GM12865 (cell line): ENCODE measurements around the gene SORCS2.

Experiments
- DNase-seq: peaks from one replicate; pipeline ENCODE4 v3.0.0; 2010; ENCODE audit warnings: low read depth
- H3K4me3 ChIP-seq: 2 replicates; pipeline ENCODE4 v1.5.1; 2011; ENCODE audit warnings: mild to moderate bottlenecking, low read depth, low read length, control low read depth
- TF ChIP-seq, protein P1 (sequence below): IDR thresholded peaks from 2 replicates; pipeline ENCODE4 v1.5.1; 2011; ENCODE audit warnings: low read length, control low read depth, low read depth, inconsistent platforms; ENCODE audit not compliant: insufficient read depth; ENCODE audit errors: missing control alignments

SORCS2 gene

DNA sequence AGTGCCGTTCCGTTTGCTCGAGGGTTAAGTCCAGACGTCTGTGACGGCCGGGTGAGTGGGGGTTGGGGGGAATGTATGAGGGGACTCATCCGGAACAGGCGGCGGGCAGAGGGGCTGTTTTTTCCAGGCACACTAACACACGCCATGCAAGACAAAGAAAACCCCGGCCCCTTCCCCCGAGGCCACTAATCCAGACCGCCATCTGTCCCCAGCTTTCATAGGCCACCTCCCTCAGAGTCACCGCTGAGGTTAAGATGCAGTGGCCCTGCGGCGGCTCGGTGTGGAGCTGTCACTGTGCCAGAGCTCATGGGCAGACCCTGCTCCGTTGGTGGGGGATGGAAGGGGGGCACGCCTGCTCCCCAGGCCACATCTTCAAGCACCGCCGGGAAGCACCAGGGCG lies 34.1 kb downstream of the SORCS2 start:
- H3K4me3 ChIP-seq: no peak overlapping the region
- TF ChIP-seq, protein P1, sequence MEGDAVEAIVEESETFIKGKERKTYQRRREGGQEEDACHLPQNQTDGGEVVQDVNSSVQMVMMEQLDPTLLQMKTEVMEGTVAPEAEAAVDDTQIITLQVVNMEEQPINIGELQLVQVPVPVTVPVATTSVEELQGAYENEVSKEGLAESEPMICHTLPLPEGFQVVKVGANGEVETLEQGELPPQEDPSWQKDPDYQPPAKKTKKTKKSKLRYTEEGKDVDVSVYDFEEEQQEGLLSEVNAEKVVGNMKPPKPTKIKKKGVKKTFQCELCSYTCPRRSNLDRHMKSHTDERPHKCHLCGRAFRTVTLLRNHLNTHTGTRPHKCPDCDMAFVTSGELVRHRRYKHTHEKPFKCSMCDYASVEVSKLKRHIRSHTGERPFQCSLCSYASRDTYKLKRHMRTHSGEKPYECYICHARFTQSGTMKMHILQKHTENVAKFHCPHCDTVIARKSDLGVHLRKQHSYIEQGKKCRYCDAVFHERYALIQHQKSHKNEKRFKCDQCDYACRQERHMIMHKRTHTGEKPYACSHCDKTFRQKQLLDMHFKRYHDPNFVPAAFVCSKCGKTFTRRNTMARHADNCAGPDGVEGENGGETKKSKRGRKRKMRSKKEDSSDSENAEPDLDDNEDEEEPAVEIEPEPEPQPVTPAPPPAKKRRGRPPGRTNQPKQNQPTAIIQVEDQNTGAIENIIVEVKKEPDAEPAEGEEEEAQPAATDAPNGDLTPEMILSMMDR: no peak
- no peak for DNase-seq

DNA sequence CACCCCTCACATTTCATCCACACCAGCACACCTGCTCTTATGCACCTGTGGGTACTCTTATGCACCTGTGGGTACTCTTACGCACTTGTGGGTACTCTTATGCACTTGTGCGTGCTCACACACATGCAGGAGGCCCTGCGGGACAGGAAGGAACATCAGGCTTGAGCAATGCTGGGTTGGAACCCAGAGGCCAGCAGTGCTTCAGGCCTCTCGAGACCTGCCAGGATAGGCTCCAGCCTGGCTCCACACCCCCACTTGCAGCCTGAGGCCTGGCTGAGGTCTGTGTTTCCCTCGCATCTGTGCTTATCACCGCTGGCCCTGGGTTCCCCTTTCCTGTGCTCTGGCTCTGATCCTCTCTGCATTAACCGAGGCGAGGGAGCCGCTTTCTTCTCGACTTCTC lies 34.7 kb downstream of the SORCS2 start:
- no peak overlapping the region for H3K4me3 ChIP-seq
- TF ChIP-seq, protein P1: no peak
- no peak for DNase-seq

DNA sequence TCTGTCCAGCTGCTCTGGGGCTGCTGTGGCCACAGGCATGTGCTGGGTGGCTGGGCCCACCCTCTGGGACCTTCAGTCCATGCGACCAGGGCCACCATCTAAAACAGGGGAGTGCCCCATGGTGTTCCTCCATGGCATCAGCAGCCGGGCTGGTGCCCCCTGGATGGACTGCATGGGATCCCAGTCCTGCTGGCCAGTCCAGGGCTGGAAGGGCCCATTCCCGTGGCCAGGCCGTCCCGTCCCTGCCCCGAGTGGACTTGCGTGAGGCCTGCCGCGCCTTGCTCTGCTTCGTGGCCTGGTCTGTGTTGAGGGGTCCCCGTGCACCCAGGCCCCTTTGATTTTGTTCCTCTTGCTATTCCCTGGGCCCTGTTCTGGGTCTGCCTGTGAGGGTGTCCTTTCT lies 36.4 kb downstream of the SORCS2 start:
- no peak overlapping the region for H3K4me3 ChIP-seq
- TF ChIP-seq, protein P1: no peak
- no peak for DNase-seq

DNA sequence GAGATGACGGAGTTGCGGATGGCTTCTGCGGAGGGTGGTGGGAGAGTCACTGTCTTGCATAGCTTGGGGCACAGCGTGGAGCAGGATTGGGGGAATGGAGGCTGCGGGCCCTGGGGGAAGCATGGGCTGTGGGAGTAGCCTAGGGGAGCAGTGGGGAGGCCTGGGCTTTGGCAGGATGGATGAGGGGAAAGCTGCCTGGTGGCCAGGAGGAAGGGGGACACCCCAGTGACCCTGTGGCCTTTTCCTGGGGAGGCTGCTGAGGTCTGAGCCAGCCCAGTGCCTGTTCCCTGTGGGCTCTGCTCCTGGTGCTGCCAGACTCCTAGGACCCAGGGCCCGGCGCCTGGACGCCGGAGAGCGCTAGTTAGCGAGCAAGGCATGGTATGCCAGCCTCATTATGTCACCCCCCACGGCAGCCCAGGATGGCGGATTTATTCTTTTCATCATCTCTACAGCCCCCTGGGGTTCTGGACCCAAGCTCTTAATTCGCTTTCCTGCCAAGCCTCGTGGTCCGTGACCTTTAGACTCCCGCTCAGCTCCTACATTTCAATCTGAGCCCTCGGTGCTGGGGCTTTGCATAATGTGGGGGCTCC lies 39.8 kb downstream of the SORCS2 start:
- no peak overlapping the region for H3K4me3 ChIP-seq
- no peak for DNase-seq
- TF ChIP-seq, protein P1: no peak

DNA sequence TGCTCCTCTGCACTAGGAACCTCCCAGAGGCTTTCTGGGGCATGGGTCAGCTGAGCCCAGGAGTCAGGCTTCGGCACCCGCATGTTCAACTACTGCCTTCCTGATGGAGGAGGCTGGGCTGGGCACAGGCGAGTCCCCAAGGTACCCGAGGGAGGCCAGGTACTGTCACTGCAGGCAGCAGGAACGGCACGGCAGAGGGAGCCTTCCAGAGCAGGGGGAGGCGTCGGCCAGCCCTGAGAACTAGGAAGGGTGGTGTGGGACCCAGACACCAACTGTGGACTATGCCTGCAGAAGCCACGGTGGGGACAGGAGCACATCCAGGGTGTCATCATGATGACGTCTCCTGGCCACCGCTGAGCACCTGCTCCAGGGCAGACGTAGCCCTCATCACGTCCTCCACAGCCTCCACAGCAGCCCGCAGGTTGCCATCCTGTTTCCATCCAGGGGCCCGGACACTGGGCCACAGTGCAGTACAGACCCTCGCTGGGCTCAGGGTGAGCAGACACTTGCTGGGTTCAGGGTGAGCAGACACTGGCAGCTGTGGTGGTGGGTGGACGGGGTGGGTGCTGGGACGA lies 40.8 kb downstream of the SORCS2 start:
- TF ChIP-seq, protein P1: no peak
- no peak for DNase-seq
- H3K4me3 ChIP-seq: no peak overlapping the region

DNA sequence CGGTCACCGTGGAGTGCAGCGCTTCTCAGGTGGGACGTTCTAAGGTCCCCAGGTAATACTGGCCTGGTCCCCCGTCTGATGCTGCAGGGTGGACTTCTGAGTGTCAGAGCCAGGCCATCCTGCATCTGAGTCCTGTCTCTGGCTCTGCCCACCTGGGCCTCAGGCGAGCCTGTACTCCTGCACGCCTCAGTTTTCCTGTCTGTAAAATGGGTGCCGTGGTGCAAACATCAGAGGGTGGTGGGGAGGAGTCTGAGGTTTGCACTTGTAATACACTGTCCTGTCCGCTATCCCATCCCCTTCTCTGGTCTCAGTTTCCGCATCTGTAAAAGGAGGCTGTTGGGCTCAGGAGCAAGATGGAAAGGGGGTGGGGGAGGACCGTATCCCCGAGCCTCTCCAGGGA lies 41.3 kb downstream of the SORCS2 start:
- no peak overlapping the region for H3K4me3 ChIP-seq
- TF ChIP-seq, protein P1: no peak

DNA sequence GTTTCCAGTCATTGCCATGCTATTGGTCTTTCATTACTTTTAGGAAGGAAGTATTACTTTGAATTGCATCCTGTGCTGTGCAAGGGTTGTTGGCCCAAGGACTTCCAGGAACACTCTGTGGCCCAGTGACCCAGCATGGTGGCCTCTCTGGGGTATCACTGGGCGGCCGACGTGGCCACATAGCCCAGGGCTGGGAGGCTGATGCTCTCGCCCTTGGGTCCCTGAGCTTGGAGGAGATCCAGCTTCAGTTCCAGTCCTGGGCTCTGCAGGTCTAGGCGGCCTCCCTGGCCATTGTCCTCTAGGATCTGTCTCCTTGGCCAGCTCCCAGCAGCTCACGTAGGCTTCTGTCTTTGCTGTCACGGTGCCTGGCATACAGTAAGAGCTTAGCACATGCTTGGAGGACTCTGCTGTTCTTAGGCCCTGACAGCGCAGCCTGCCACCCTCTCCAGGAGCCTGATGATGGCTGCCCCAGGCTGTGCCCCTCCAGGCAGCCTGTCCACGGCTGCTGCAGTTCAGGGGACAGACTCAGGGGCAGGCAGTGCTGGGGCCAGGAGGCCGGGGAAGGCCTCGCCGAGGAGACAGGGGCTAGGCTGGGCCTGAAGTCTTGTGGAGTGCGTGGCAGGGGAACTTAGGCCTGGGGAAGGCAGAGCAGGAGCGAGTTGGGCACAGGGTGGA lies 42.2 kb downstream of the SORCS2 start:
- TF ChIP-seq, protein P1: no peak
- no peak overlapping the region for H3K4me3 ChIP-seq
- no peak for DNase-seq

More for the DNA sequence above, 41.3 kb downstream of the SORCS2 start:
- DNase-seq: no peak
